Measurements from ENCODE around the gene ANKRD28.

Gene ANKRD28

DNA sequence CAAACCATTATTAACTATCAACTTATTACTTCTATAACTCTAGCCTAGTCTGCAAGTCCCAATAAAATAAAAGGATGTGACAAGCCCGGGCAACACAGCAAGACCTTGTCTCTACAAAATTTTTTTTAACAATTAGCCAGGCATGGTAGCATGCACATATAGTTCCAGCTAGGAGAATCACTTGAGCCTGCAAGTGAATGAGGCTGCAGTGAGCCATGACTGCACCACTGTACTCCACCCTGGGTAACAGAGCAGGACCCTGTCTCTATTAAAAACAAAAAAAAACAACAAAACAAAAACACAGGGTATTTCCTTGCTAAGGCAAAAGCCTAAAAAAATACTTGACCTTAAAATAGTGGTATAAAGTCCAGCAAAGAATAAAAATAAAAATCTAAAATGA, 31.4 kb downstream of the ANKRD28 start:
- no peak for DNase-seq
- peaks cover 11% of the 10 kb centered on the region for H3K36me3 ChIP-seq (replicated peaks)
- TF ChIP-seq, protein P1, sequence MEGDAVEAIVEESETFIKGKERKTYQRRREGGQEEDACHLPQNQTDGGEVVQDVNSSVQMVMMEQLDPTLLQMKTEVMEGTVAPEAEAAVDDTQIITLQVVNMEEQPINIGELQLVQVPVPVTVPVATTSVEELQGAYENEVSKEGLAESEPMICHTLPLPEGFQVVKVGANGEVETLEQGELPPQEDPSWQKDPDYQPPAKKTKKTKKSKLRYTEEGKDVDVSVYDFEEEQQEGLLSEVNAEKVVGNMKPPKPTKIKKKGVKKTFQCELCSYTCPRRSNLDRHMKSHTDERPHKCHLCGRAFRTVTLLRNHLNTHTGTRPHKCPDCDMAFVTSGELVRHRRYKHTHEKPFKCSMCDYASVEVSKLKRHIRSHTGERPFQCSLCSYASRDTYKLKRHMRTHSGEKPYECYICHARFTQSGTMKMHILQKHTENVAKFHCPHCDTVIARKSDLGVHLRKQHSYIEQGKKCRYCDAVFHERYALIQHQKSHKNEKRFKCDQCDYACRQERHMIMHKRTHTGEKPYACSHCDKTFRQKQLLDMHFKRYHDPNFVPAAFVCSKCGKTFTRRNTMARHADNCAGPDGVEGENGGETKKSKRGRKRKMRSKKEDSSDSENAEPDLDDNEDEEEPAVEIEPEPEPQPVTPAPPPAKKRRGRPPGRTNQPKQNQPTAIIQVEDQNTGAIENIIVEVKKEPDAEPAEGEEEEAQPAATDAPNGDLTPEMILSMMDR (IDR thresholded peaks at IDR 0.05; ENCODE audit: low read depth, low read length, missing control alignments) = no peak
- H3K4me3 ChIP-seq (ENCODE audit: low read depth, low read length) = no peak overlapping the region
- H3K27ac ChIP-seq = no peak overlapping the region
- H3K27me3 ChIP-seq (replicated peaks) = no peaks in the 10 kb centered on the region
- in situ Hi-C loops (cut with HindIII; ENCODE audit: low pct_ligation_motif_present, low sequenced_read_pairs) = no loop called here

DNA sequence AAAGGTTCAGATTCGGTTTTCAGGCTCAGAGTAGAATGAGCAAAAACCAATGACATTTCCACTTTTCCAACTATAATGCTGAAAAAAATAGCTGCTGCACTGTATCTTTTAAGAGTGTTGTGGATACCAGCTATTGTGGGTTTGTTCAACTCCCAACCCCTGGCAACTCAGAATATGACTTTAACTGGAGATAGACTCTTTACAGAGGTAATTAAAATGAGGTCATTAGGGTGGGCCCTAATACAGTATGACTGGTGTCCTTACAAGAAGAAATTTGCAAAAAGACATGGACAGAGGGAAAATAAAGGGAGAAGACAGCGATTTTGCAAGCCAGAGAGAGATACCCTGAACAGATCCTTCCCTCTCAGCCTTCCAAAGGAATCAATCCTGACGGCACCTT, 39.5 kb downstream of the ANKRD28 start:
- no peak overlapping the region for H3K27ac ChIP-seq
- no peak overlapping the region for H3K4me3 ChIP-seq (ENCODE audit: low read depth, low read length)
- H3K36me3 ChIP-seq (replicated peaks) = peaks cover 2% of the 10 kb centered on the region
- no peak for DNase-seq
- TF ChIP-seq, protein P1 (IDR thresholded peaks at IDR 0.05; ENCODE audit: low read depth, low read length, missing control alignments) = no peak
- in situ Hi-C loops (cut with HindIII; ENCODE audit: low pct_ligation_motif_present, low sequenced_read_pairs) = no loop called here
- H3K27me3 ChIP-seq (replicated peaks) = no peaks in the 10 kb centered on the region

DNA sequence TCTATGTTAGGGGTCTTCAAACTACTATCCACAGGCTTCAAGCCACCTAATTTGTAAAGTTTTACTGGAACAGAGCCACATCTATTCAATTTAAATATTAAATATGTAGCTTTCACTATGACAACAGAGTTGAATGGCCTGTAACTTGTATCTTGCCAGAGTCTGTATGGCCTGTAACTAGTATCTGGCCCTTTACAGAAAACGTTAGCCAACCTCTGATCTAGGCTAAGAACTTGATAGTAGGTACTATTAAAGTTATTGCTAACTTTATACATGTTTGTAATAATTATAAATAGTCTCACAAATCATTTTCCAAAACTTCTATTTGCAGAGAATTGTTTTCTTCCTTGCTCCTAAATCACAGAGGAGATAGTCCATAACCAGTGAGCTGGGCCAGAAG, 40.0 kb downstream of the ANKRD28 start:
- in situ Hi-C loops (cut with HindIII; ENCODE audit: low pct_ligation_motif_present, low sequenced_read_pairs) = no loop called here
- Histone ChIP-seq H3K27ac (no peak overlapping the region), H3K4me3 (ENCODE audit: low read depth, low read length) (no peak overlapping the region), H3K36me3 (replicated peaks) (no peaks in the 10 kb centered on the region), H3K27me3 (replicated peaks) (no peaks in the 10 kb centered on the region)
- TF ChIP-seq, protein P1 (IDR thresholded peaks at IDR 0.05; ENCODE audit: low read depth, low read length, missing control alignments) = no peak
- no peak for DNase-seq

GRCh38 chr3:15756505-15756904, 41.3 kb downstream of the ANKRD28 start:
- Histone ChIP-seq H3K4me3 (ENCODE audit: low read depth, low read length) (no peak overlapping the region), H3K27ac (no peak overlapping the region), H3K36me3 (replicated peaks) (no peaks in the 10 kb centered on the region), H3K27me3 (replicated peaks) (no peaks in the 10 kb centered on the region)
- no peak for DNase-seq
- in situ Hi-C loops (cut with HindIII; ENCODE audit: low pct_ligation_motif_present, low sequenced_read_pairs) = no loop called here
- TF ChIP-seq, protein P1 (IDR thresholded peaks at IDR 0.05; ENCODE audit: low read depth, low read length, missing control alignments) = no peak

DNA sequence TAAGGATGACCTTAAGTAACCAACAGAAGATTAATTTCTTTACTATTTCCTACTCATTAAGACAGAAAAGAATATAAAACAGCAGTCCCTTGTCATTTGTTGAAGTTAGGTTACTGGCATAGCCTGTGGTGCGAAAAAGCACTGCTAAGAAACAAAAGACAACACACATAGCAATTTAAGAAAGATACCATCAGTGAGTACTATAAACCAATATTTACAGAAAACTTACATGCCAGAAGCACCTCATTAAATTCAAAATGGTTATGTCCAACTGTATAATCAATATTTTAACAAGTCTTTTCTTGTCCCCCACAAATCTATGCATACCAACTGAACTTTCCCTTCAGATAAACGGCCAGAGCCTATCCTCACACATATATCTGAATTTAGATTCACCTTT, 42.0 kb downstream of the ANKRD28 start:
- no peak for DNase-seq
- TF ChIP-seq, protein P1 (IDR thresholded peaks at IDR 0.05; ENCODE audit: low read depth, low read length, missing control alignments) = no peak
- in situ Hi-C loops (cut with HindIII; ENCODE audit: low pct_ligation_motif_present, low sequenced_read_pairs) = no loop called here
- Histone ChIP-seq H3K4me3 (ENCODE audit: low read depth, low read length) (no peak overlapping the region), H3K27ac (no peak overlapping the region), H3K27me3 (replicated peaks) (no peaks in the 10 kb centered on the region), H3K36me3 (replicated peaks) (no peaks in the 10 kb centered on the region)

GRCh38 chr3:15755181-15755580, 42.6 kb downstream of the ANKRD28 start:
- Histone ChIP-seq H3K27me3 (replicated peaks) (no peaks in the 10 kb centered on the region), H3K4me3 (ENCODE audit: low read depth, low read length) (no peak overlapping the region), H3K36me3 (replicated peaks) (peaks cover 4% of the 10 kb centered on the region), H3K27ac (no peak overlapping the region)
- in situ Hi-C loops (cut with HindIII; ENCODE audit: low pct_ligation_motif_present, low sequenced_read_pairs) = no loop called here
- TF ChIP-seq, protein P1 (IDR thresholded peaks at IDR 0.05; ENCODE audit: low read depth, low read length, missing control alignments) = no peak
- no peak for DNase-seq
